HG03469 (cell line): ENCODE data around the gene URB1.
"Not testable (repeated sequence)": the region's sequence is repeated elsewhere in the genome, so short reads cannot be mapped to it uniquely, and the experiment has no call there.

ENCODE experiments used
- ATAC-seq: cut with Tn5 transposase; IDR thresholded peaks from one replicate; pipeline ENCODE4 v1.9.1; 2021; ENCODE audit warnings: mild to moderate bottlenecking, moderate library complexity, moderate number of reproducible peaks; ENCODE audit not compliant: unreplicated experiment

The URB1 gene

DNA sequence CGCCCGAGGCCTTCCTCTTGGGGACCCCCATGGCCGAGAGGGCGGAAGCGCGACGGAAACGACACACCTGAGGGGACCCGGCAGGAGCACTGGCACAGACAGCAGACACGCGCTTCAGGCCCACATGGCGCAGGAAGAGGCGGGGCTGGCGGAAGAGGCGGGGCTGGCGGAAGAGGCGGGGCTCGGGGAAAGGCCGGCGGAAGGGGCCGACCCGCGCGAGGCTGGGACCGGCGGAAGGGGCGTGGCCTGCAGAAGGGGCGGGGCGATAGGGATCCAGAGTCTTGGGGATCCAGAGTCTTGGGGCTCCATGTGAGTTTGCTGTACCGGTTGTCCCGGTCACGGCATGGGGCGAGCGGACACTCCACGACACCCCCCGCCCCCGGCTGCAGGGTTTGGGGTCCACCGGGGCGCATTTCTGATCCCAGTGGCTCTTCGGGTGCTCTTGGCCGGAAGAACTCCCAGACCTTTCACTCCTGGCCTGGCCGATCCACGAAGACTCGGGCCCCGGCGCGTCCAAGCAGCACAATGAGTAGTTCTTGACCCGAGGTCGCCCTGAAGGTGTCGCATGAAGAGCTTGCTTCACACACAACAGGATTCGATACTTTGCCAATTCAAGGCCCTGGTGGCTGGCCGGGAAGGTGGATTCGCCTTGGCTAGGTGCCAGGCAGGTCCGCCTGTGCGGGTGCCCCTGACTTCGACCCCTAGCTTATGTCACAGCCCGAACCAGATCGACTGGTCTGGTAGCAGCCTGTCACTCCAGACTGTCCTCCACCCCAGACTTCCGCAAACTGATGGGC lies at the start of gene URB1:
URB1 (minus strand) TSS at position 133 of the 797 bp plus-strand sequence; CDS start at position 31, 102 bp downstream.
- ATAC-seq: no peak

DNA sequence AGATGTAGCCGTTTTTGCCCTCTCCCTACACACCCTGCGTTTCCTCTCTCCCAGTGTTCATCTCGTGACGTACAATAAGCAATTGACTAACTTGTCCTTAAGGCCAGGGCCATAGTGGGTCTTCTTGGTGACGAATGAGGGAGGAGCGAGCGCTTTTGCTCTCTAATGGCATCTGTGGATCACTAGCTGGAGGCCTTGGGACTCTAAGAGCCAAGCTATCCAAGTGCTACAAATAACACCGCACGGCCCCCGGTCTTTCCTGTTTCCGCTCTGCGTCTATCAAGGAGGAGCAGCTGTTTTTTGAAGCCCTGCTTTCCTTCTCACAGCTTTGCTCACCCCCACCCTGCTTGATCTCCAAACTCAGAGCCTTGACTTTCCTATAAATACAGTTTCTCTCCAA lies 44.9 kb upstream of the URB1 start:
- ATAC-seq: no peak

DNA sequence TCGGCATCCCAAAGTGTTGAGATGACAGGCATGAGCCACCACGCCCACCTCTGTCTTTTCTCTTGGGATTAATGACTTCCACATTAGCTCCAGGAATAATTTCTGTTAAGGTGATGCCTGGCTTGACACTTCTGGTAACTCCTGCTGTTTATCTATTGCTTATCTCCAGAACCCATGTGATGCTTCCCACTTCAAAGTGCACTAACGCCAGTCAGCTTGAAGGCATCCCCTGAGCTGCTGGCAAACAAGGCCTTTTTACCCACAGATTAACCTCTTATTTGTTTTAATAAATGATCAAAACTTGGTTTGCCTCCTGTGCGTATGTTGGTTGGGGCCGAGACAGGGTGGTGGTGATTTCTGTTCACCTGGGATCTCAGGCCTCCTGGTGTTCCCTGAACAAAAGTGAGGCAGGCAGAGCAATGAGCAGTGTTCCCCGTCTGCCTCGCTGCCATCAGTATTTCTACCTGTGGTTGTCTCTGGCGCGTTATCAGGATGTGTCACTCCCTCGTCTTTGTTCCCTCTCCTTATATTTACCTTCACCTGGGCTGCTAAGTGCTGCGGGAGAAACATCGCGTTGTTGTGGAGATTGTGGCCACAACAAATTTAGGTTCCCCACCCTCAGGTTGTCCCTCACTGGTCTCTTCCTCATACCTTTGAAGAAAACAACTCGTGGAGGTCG lies 40.3 kb upstream of the URB1 start:
- ATAC-seq: not testable (repeated sequence)

GRCh38 chr21:32427958-32428623 lies 35.3 kb upstream of the URB1 start:
- ATAC-seq: no peak

GRCh38 chr21:32426592-32427051 lies 33.8 kb upstream of the URB1 start:
- ATAC-seq: no peak

DNA sequence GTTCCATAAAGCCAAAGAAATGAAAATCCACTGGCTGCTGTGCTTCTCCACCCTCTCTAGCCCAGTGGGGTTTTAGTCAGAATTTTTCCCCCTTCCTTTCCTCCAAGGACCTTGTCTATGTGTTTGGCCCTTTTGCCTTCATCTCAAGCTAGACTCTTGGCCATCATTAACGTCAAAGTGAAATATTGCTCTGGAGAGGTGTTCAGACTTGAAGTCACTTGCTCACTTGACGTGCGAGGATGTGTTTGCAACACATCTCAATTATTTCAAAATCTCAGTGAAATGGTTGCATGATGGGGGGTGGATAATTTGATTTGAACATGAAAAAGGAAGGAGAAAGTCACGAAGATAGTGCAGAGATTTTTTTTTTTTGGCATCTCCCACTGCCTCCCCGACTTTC lies 33.3 kb upstream of the URB1 start:
- ATAC-seq: no peak

DNA sequence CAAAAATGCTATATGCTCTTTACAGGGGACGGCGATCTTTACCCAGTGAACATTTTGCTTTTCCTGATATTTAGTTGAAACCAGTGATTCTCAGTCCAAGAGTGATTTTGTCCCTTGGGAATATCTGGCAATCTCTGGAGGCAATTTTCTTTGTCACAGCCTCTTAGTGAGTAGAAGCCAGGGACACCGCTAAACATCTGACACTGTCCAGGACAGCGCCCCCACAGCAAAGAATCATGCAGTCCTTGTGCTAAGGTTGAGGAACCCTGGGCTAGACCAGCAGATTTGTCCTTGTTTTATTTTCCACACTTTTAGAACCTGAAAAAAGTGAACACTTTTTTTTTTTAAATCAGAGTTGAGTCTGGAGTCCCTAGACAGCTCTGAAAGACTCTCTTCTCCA lies 32.8 kb upstream of the URB1 start:
- ATAC-seq: no peak

GRCh38 chr21:32424674-32425073 lies 31.9 kb upstream of the URB1 start:
- ATAC-seq: no peak

DNA sequence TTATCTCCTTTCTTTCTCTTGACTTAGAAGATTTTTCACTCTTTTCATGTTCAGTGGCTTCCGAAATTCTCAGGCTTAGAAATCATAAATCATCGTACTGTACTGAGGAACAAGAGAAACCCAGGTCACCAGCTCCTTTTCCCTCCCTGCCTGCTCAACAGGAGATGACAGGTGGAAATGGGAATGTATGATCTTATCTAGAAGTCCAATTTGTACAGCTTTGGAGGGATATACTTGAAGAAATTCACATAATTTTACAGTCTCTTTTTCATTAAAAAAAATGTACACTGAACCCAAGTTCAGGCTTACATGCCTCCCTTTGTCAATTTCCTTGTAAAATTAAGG lies 31.4 kb upstream of the URB1 start:
- no peak for ATAC-seq

GRCh38 chr21:32423320-32424190 lies 30.7 kb upstream of the URB1 start:
- ATAC-seq: no peak

DNA sequence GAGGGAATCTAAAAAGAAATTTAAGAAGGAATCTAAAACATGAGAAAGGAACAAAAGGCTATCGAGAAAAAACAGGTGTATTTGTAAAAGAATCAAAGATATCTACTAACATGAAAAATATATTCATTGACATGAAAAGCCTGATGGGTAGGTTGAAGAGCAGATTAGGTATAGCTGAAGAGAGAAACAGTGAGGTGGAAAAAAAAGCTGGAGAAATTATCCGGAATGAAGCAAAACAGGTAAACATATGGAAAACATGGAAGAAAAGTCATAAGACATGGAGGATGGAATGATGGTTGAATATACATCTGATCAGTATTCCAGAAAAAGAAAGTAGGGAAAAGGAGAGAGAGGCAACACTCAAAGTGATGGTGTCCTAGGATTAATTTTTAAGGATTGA lies 29.3 kb upstream of the URB1 start:
- no peak for ATAC-seq

GRCh38 chr21:32418146-32418545 lies 25.3 kb upstream of the URB1 start:
- ATAC-seq: no peak

GRCh38 chr21:32415451-32416398 lies 22.9 kb upstream of the URB1 start:
- no peak for ATAC-seq

DNA sequence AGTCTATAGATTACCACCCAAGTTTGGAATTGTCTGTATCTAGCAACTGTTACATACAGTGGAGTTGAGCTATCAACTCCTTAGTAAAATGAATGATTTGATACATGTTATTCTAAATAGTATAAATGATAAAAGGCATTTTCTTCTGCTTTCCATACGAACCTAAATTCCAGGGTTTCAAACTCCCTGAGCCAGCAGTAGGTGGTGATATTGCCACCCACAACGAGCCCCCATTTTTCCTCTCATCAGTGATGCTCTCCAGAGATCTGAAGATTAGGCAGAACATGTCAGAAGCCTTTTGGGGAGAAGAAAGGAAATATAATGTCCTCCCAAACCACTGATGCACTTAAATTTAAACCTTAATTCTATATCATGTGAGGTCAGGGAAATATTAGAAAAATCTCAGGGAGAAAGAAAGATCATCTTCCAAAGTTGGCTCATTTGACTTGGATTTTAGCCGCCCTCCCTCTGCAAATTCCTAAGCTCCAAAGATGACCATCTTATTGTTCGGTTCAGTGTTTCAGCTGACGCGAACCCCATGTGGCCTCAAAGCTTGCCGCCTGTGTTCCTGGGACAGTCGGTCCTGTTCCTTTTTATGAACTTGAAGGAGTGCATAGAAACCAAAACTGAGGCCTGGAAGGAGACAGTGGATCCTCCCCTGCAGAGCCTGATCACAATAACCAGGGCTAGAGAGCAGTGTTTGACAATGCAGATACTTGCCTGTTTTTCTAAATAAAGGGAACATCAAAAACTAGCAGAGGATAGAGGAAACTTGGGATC lies 22.0 kb upstream of the URB1 start:
- ATAC-seq: no peak

GRCh38 chr21:32413697-32414578 lies 21.1 kb upstream of the URB1 start:
- ATAC-seq: no peak

DNA sequence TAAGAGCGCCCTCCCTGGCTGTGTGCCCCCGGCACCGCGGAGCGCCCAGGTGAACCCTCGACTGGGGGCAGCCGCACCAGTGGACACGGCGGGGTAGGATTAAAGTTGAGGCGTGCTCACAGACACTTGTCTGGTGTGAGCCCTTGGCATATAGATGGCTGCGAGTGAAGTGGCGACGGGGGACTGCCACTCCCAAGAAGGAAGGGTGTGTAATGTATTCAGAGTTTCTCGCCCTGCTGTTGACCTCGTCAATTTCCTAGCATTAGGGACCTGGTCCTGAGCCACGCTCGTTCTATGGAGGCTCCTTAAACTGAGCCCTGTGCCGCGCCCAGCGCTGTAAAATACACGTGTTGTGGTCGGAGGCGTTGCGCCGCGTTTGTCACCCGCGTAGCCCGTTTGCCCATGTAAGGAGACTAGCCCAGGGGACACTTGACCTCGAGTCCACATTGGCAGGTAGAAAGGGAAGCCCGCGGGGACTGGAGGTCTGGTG lies 20.2 kb upstream of the URB1 start:
- no peak for ATAC-seq

DNA sequence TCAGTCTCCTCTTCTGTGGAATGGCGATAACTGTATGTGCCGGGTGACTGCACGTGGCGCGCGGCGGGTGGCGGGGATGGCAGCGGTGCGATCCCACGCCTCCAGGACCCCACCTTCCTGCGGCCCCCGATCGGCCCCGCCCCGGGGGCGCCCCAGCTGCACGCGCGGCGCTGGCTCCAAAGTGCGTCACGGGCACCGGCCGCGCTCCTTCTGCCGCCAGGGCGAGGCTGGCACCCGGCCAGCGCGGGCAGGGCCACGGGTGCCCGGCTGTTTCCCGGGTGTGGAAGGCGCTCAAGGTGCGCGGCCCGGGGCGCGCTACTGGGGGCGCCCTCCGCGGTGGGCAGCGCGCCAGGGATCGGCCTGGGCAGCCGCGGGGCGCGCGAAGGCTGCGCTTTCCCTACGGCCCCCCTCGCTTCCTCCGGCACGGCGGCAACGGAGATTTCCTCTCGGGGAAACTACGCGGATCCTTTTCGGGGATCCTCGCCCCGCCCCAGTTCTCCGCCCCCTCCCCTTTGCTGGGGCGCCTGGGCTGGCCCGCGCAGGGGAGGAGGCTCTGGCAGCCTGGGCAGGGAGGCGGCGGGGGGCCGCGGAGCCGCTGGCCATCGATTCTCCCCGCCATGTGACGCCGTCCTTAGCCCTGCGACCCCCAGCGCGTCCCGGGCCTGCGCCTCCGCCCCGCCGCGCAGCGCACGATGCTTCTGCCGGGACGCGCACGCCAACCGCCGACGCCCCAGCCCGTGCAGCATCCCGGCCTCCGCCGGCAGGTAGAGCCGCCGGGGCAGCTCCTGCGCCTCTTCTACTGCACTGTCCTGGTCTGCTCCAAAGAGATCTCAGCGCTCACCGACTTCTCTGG lies 19.6 kb upstream of the URB1 start, which contains the start of gene EVA1C:
EVA1C (plus strand) TSS at position 545 of the 853 bp plus-strand sequence; CDS start at position 693, 148 bp downstream.
- no peak for ATAC-seq
